ENCODE data around the gene DENND5B.

DNA sequence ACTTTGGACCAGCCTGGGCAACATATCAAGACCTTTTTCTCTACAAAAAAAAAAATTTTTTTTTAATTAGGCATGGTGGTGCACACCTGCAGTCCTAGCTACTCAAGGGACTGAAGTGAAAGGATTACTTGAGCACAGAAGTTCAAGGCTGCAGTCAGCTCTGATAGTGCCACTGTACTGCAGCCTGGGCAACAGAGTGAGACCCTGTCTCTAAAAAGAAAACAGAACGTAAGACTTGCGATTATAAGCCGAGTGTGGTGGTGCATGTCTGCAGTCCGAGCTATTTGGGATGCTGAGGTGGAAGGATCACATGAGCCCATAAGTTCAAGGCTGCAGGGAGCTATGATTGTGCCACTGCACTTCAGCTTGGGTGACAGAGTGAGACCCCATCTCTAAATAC is 76.0 kb downstream of the DENND5B start:
- TF ChIP-seq, protein P1, sequence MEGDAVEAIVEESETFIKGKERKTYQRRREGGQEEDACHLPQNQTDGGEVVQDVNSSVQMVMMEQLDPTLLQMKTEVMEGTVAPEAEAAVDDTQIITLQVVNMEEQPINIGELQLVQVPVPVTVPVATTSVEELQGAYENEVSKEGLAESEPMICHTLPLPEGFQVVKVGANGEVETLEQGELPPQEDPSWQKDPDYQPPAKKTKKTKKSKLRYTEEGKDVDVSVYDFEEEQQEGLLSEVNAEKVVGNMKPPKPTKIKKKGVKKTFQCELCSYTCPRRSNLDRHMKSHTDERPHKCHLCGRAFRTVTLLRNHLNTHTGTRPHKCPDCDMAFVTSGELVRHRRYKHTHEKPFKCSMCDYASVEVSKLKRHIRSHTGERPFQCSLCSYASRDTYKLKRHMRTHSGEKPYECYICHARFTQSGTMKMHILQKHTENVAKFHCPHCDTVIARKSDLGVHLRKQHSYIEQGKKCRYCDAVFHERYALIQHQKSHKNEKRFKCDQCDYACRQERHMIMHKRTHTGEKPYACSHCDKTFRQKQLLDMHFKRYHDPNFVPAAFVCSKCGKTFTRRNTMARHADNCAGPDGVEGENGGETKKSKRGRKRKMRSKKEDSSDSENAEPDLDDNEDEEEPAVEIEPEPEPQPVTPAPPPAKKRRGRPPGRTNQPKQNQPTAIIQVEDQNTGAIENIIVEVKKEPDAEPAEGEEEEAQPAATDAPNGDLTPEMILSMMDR (IDR thresholded peaks at IDR 0.05): no peak
- TF ChIP-seq POLR2A (IDR thresholded peaks at IDR 0.05): no peak

Measured in lower leg skin (tissue), 3 donors.